Measurements from ENCODE around the gene TBCA. TPM values are rescaled to one million over a fixed set of nuclear protein-coding genes. Genes with fewer than 3 reads are reported as not detected.
"Not testable (repeated sequence)": the region's sequence is repeated elsewhere in the genome, so short reads cannot be mapped to it uniquely, and the experiment has no call there.

Gene TBCA
- total RNA-seq, 4 donors from 2014 or later = 81.5 to 170 (median 119) TPM

- ATAC-seq (ENCODE audit: low FRiP score) = no peak
- DNase-seq (ENCODE audit: low spot score) = no peak
- TF ChIP-seq CTCF (IDR thresholded peaks at IDR 0.05) = no peak
Measured at GRCh38 chr5:77719666-77720363, 56.3 kb downstream of the TBCA start.

GRCh38 chr5:77718934-77719610 lies 57.1 kb downstream of the TBCA start:
- TF ChIP-seq CTCF (IDR thresholded peaks at IDR 0.05) = no peak
- DNase-seq (ENCODE audit: low spot score) = no peak
- no peak for ATAC-seq (ENCODE audit: low FRiP score)

- no peak for DNase-seq (ENCODE audit: low spot score)
Measured at GRCh38 chr5:77709993-77710685, 66.0 kb downstream of the TBCA start.

GRCh38 chr5:77709340-77709739 lies 66.8 kb downstream of the TBCA start:
- TF ChIP-seq CTCF (IDR thresholded peaks at IDR 0.05) = no peak
- DNase-seq (ENCODE audit: low spot score) (no peak), ATAC-seq (ENCODE audit: low FRiP score) (no peak)

More at GRCh38 chr5:77709993-77710685, 66.0 kb downstream of the TBCA start:
- ATAC-seq (ENCODE audit: low FRiP score) = no peak
- TF ChIP-seq CTCF (IDR thresholded peaks at IDR 0.05) = no peak

- no peak for TF ChIP-seq CTCF (IDR thresholded peaks at IDR 0.05)
- ATAC-seq (ENCODE audit: low FRiP score) = no peak
- DNase-seq (ENCODE audit: low spot score) = no peak
Measured at GRCh38 chr5:77707791-77708190, 68.3 kb downstream of the TBCA start.

GRCh38 chr5:77699569-77699968 lies 76.6 kb downstream of the TBCA start:
- ATAC-seq (ENCODE audit: low FRiP score); DNase-seq (ENCODE audit: low spot score): not testable (repeated sequence)

GRCh38 chr5:77698920-77699319 lies 77.2 kb downstream of the TBCA start:
- no peak for TF ChIP-seq CTCF (IDR thresholded peaks at IDR 0.05)
- DNase-seq (ENCODE audit: low spot score) (no peak), ATAC-seq (ENCODE audit: low FRiP score) (no peak)

Measured in omental fat pad (tissue), 4 donors.